HG03575 (cell line): ENCODE data around the gene CPSF7.

ENCODE experiments used
- ATAC-seq: cut with Tn5 transposase; IDR thresholded peaks from one replicate; pipeline ENCODE4 v1.9.1; 2021; ENCODE audit not compliant: unreplicated experiment, insufficient number of reproducible peaks, low FRiP score; ENCODE audit errors: extremely low read depth

CPSF7 gene

DNA sequence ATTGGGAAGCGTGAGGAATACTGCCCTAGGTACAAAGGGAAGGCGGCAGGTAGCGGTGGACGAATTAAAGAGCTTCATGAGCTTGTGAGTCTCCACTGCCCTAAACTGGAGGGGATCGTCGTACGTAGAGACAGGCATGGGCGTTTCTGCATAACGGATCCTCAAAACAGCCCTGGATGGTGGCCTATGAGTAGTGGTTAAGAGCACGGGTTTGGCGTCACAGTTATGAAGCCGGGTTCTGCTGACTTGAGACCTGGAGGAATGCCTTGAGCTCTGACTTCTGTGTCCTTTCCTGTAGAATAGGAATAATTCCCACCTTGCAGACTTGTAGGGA is 67.3 kb downstream of the CPSF7 start:
- ATAC-seq = no peak

DNA sequence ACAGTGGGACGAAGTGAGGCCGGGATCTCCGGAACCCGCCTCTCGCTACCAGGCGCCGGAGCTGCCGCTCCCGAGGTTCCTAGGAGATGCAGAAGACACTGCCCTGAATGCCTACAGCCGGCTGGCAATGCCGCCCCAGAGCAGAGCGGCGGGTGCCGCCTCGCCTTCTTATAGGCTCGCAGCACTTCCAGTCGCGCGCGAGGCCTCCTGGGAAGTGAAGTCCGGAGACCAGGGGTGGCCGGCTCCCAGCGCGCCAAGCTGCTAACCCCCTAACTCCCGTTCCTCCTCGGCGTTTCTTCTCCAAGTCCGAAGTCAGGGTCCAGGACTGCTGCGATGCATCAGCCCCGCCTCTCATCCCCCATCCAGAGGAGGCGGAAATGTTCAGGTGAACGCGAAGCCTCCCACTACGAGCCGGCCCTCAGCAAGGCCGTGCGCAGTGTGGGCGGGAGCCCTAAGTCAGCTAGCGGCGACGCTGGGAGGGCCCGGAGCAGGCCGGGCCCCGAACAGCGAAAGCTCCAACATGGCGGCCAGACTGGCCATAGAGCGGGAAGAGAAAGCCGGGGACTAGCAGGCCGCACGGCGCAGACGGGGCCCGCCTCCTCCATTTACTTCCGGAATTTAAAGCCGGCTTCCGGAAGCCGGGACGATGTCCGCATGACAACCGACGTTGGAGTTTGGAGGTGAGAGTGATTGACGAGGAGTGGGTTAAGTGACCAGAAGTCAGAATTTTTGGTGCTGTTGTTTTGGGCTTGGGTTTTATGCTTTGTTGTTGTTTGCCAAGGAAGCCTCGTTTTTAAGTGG is 67.8 kb downstream of the CPSF7 start, which contains the start of the genes CYB561A3 and TMEM138:
Gene CYB561A3 (minus strand): TSS at position 142 of the 801 bp plus-strand sequence. CDS start 5,169 bp downstream, outside the sequence.
Gene TMEM138 (plus strand): TSS at position 634 of the 801 bp plus-strand sequence. CDS start 2,017 bp downstream, outside the sequence.
- no peak for ATAC-seq

- no peak for ATAC-seq
These were observed 68.5 kb downstream of the CPSF7 start for GRCh38 chr11:61361237-61361740.

DNA sequence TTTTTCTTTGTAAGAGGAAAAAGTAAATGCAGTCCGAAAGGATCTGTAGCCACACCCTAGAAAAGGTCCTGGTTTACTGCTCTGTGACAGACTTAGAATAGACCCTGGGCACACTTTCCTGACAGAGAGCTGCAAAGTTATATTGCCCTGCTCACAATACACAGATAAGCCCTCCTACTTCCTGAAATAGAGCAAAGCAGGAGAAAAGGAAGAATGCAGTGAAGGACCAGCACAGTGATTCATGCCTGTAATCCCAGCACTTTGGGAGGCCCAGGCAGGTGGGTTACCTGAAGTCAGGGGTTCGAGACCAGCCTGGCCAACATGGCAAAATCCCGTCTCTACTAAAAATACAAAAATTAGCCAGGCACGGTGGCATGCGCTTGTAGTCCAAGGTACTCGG is 70.3 kb downstream of the CPSF7 start:
- ATAC-seq = no peak

DNA sequence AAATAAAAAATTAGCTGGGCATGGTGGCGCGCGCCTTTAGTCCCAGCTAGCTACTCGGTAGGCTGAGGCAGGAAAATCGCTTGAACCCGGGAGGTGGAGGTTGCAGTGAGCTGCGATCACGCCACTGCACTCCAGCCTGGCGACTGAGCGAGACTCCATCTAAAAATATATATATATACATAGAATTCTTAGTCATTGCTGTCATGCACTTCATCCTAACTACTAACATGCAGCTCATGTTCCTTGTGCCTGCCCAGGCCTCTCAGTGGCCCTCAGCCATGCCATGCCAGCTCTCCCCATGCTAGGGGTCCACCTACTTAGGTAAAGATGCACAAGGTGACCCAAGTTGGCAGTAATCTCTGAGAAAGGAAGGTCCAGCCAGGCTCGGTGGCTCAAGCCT is 71.2 kb downstream of the CPSF7 start:
- no peak for ATAC-seq

DNA sequence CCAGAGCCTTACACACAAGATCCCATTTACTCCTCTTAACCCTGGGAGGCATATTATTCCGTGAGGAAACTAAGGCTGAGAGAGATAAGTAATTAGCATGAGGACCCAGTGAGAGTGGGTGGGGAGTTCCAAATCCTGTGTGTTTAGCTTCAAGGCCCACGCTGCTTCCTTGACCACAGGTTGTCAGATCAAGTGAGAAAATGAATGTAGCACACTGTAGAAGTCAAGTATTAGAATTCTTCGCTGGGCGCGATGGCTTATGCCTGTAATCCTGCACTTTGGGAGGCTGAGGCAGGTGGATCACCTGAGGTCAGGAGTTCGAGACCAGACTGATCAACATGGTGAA is 71.9 kb downstream of the CPSF7 start:
- no peak for ATAC-seq

DNA sequence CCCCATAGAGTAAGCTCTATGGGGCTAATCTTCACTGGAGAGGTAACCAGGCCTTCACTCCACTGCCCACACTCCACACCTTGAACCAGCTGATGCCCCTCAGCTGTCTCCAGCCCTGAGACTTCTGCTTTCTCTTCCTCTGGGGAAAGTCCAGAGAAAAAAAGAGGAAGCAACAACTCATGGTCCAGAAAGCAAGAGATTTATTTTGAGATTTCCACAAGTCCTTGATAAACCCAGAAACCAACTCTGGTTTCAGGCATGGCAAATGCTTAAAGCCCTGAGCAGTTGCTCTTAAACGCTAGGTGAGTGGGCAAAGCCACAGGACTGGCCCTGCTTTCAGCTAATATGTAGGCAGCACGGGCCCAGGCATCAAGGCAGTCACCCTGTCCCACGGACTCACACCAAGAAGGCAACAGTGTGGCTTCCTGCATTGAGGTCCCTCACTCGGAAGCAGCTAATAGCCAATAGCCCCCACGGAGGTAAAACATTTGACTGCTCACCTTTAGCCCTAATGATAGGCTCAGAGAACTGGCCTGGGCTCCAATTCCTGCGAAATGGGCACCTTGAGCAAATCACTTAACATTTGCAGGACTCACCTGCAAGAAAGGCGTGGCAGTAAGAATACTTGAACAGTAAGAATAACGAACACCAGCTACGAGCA is 72.4 kb downstream of the CPSF7 start:
- no peak for ATAC-seq

- no peak for ATAC-seq
These were observed 73.1 kb downstream of the CPSF7 start for GRCh38 chr11:61356706-61357105.

- no peak for ATAC-seq
These were observed 75.6 kb downstream of the CPSF7 start for GRCh38 chr11:61354208-61354607.

DNA sequence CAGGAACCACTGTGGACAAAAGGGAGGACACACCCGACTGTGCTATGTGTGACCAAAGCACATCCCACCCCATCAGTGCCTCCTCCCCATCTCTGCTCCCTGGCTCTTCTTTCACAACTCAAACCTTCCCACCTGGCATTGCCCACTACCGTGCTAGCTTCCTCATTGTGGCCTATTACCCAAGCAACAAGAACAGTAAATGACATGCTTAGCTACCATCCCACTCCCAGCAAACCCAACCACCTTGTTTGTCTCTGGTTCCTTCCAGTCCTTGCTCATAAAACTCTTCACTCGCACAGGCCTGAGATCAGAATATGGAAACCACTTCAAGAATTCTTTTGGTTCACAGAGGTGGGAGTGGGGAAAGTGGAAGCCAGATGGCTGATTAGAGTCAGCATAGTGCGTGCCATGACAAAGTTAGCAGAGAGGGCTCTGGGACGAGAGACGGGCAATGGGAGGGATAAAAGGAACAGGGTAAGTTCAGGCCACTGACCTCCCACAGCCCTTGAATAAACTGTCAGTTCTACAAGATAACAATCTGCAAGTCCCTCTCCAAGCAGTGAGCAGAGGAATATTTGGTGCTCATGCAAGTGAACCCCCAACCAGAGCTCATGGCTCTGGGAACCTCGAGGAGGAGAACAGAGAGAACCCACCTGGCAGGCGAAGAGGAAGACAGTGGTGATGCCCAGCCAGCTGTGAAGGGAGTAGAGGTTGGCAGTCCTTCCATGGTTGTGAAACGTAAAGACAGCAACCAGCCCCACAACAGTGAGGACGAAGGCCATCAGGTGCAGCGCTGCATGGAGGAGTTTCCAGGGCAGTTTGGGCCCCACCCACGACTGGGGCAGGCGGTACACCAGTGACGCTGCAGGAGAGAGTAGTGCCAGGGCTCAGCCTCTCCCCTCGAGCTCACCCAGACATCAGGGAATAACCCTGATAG is 76.4 kb downstream of the CPSF7 start:
- ATAC-seq = no peak
